GM23338 (cell line): ENCODE data around the gene CPA3.

Experiments used
- JUNB ChIP-seq: IDR thresholded peaks from one replicate; pipeline ENCODE4 v1.6.1; 2016; ENCODE audit warnings: antibody characterized with exemption; ENCODE audit not compliant: unreplicated experiment
- POLR2AphosphoS5 ChIP-seq: IDR thresholded peaks from 2 replicates; pipeline ENCODE4 v1.6.1; 2016; ENCODE audit warnings: antibody characterized with exemption, low read depth
- TF ChIP-seq, protein P1 (sequence below), 2 experiments: fragments of 200-600 bp in 1 of 2; sonication (generic) in 1 of 2; conservative IDR thresholded peaks; 2 replicates each; pipeline versions ENCODE4 v1.5.1 to v1.6.1; 2016 to 2017; ENCODE audit warnings: antibody characterized with exemption in 2 of 2, low read depth in 2 of 2, mild to moderate bottlenecking in 2 of 2, moderate library complexity in 1 of 2

DNA sequence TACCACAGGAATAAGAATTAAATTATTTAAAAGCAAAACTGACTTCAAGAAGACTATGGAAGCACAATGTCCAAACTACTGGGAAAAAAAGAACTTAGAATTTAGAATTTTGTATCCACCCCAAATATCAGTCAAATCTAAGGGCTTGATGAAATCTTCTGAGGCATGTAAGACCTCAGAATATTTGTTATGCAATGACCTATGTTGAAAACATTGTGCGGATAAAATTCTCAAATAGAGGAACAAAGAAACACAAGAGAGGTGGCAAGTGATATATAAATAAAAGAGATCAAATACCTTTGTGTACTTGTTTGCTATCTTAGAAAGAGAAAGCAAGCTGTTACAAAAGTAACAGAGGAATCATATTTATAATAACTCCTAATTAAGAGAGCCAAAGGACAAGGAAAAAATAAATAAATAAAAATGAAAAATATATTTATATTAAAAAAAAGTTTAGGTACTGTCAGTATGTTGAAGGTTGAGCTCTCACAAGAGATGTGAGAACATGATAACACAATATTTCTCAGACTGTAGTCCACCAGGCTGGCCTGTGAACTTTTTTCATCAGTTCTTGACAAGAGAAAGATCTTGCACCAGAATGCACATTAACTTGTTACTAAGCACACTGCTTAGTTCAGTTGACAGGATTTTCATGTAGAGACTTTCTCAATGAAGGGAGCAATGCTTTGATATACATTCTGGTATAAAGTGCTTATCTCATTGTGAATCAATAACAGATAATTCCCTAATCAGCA is 50.0 kb downstream of the CPA3 start:
- TF ChIP-seq, protein P1, sequence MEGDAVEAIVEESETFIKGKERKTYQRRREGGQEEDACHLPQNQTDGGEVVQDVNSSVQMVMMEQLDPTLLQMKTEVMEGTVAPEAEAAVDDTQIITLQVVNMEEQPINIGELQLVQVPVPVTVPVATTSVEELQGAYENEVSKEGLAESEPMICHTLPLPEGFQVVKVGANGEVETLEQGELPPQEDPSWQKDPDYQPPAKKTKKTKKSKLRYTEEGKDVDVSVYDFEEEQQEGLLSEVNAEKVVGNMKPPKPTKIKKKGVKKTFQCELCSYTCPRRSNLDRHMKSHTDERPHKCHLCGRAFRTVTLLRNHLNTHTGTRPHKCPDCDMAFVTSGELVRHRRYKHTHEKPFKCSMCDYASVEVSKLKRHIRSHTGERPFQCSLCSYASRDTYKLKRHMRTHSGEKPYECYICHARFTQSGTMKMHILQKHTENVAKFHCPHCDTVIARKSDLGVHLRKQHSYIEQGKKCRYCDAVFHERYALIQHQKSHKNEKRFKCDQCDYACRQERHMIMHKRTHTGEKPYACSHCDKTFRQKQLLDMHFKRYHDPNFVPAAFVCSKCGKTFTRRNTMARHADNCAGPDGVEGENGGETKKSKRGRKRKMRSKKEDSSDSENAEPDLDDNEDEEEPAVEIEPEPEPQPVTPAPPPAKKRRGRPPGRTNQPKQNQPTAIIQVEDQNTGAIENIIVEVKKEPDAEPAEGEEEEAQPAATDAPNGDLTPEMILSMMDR (conservative IDR thresholded peaks at IDR 0.05; ENCODE audit: low read depth in 2 of 2) = no peak
- no peak for TF ChIP-seq POLR2AphosphoS5
- no peak for TF ChIP-seq JUNB
